HG02763 (cell line): ENCODE data around the gene ATG4C.
A peak's percentile ranks its signal among the peaks of the same experiment; 100 is the strongest.
"Not testable (repeated sequence)": the region's sequence is repeated elsewhere in the genome, so short reads cannot be mapped to it uniquely, and the experiment has no call there.

ENCODE experiments used
- ATAC-seq: cut with Tn5 transposase; IDR thresholded peaks from one replicate; pipeline ENCODE4 v1.9.1; 2021; ENCODE audit warnings: mild to moderate bottlenecking, moderate library complexity; ENCODE audit not compliant: unreplicated experiment

The ATG4C gene

GRCh38 chr1:62783736-62784508 lies at the start of gene ATG4C:
TSS of gene ATG4C (plus strand) at chr1:62784132. CDS start at chr1:62803787, 19,655 bp downstream.
- ATAC-seq: peak; percentile 91

DNA sequence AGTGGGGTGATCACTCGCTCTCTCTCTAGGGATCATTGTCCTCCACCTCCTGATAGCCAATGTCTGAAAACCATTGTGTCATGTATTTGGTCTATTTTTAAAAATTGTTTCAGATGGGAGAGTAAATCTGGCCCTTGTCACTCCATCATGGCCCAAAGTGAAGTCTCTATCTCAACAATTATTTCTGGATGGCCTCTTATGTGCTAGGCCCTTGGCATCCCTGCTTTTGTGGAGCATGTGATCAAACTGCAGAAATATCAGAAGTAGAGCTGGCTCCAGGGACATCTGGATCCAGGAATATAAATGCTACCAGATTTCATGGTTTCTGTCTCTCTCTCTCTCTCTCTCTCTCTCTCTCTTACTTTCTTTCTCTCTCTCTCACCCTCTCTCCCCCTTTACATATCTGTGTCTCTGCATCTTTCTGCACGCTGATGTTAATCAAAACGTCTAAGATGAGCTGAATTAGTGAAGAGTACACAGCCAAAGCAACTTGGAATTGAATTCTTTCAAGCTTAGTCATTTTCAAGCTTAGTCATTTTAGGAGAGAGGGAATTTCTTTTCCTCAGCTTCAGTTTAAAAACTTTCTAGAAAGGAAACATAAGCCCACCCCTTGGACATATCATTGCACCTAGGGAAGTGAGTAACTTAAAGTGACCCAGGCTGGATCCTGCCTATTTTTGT lies 48.3 kb upstream of the ATG4C start:
- ATAC-seq: no peak

GRCh38 chr1:62740701-62741100 lies 43.2 kb upstream of the ATG4C start:
- ATAC-seq: not testable (repeated sequence)

GRCh38 chr1:62744611-62745577 lies 39.0 kb upstream of the ATG4C start:
- no peak for ATAC-seq

- no peak for ATAC-seq
These were observed 37.7 kb upstream of the ATG4C start for GRCh38 chr1:62746086-62746808.

GRCh38 chr1:62746809-62747138 lies 37.2 kb upstream of the ATG4C start:
- no peak for ATAC-seq

DNA sequence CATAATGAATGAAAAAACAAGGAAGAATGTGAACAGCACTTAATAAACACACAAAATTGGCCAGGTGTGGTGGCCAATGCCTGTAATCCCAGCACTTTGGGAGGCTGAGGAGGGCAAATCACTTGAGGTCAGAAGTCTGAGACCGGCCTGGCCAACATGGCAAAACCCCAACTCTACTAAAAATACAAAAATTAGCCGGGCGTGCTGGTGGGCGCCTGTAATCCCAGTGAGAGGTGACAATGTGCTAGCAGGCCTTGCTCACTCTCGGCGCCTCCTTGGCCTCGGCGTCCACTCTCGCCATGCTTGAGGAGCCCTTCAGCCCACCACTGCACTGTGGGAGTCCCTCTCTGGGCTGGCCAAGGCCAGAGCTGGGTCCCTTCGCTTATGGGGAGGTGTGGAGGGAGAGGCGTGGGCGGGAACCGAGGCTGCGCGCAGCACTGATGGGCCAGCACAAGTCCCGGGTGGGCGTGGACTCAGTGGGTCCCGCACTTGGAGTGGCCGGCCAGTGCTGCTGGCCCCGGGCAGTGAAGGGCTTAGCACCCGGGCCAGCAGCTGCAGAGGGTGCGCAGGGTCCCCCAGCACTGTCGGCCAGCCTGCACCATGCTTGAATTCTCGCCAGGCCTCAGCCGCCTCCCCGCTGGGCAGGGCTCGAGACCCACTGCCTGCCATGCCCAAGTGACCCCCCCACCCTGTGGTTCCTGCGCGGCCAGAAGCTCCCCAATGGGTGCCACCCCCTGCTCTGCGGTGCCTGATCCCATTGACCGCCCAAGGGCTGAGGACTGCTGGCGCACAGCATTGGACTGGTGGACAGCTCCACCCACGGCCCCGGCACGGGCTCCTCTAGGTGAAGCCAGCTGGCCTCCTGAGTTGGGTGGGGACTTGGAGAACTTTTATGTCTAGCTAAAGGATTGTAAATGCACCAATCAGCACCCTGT lies 30.6 kb upstream of the ATG4C start:
- ATAC-seq: no peak

- not testable (repeated sequence) for ATAC-seq
These were observed 29.0 kb upstream of the ATG4C start for GRCh38 chr1:62754938-62755337.

DNA sequence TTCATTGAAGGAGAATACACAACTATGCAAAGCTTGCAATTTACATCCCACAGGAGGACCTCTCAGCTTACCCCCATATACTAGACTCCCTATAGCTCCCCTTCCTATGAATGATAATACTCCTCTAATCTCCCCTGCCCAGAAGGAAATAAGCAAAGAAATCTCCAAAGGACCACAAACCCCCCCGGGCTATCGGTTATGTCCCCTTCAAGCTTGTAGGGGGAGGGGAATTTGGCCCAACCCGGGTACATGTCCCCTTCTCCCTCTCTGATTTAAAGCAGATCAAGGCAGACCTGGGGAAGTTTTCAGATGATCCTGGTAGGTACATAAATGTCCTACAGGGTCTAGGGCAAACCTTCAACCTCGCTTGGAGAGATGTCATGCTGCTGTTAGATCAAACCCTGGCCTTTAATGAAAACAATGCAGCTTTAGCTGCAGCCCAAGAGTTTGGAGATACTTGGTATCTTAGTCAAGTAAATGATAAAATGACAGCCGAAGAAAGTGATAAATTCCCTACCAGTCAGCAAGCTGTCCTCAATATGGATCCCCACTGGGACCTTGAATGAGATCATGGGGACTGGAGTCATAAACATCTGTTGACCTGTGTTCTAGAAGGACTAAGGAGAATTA lies 27.6 kb upstream of the ATG4C start:
- not testable (repeated sequence) for ATAC-seq

GRCh38 chr1:62759232-62759875 lies 24.6 kb upstream of the ATG4C start:
- not testable (repeated sequence) for ATAC-seq

DNA sequence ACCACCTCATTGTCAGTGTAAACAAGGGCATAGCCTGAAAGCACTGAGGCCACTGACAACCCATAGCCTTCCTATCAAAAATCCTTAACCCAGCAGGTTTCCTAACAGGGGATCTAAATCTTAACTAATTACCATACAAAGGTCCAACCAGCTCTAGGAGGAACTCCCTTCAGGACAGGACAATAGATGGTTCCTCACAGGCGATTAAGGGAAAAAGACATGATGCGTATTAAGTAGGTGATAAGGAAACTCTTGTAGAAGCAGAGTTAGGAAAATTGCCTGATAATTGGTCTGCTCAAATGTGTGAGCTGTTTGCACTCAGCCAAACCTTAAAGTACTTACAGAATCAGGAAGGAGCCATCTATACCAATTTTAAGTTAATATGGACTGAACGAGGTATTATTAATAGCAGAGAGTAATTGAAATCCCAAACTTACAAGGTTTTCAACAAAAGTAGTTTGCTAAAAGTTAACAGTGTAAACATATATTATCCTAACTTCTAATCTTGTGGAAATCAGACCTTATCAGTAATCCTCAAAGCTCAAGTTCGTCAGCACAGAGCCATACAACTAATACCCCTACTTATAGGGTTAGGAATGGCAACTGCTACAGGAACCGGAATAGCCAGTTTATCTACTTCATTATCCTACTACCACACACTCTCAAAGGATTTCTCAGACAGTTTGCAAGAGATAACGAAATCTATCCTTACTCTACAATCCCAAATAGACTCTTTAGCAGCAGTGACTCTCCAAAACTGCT lies 23.7 kb upstream of the ATG4C start:
- ATAC-seq: not testable (repeated sequence)

DNA sequence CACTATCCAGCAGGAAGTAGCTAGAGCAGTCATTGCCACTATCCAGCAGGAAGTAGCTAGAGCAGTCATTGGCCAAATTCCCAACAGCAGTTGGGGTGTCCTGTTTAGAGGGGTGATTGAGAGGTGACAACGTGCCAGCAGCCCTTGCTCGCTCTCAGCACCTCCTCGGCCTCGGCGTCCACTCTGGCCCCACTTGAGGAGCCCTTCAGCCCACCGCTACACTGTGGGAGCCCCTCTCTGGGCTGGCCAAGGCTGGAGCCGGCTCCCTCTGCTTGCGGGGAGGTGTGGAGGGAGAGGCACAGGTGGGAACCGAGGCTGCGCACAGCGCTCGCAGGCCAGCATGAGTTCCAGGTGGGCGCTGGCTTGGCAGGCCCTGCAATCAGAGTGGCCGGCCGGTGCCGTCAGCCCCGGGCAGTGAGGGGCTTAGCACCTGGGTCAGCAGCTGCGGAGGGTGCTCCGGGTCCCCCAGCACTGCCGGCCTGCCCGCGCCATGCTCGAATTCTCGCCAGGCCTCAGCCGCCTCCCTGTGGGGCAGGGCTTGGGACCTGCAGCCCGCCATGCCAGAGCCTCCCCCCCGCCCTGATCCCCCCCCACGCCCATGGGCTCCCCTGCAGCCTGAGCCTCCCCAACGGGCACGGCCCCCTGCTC lies 22.6 kb upstream of the ATG4C start:
- ATAC-seq: not testable (repeated sequence)

GRCh38 chr1:62762027-62762426 lies 21.9 kb upstream of the ATG4C start:
- ATAC-seq: not testable (repeated sequence)

DNA sequence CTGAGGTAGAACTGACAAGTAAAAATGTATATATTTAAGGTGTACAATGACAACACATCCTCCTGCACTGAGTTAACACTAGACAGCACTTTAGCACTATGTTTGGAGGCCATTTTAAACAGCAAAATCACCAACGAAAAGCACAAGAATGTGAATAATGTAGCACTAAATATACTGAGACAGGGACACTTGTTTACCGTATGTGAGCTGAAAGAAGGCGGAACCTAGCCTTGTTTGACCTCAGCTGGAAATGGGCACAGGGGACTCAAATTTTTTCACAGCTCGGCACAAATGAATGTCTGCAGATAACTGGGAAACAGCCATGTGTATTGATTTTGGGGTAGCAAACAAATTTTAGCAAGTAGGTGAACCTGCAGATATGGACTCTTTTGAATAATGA lies 18.0 kb upstream of the ATG4C start:
- no peak for ATAC-seq

DNA sequence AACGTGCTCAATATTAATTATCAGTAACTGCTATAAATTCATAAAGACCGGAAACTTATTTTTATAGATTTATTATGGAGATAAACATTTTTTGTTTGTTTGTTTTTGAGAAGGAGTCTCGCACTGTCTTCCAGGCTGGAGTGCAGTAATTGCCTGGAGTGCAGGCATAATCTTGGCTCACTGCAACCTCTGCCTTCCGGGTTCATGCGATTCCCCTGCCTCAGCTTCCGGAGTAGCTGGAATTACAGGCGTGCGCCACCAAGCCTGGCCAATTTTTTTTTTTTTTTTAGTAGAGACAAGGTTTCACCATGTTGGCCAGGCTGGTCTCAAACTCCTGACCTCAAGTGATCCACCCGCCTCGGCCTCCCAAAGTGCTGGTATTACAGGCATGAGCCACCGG lies 15.4 kb upstream of the ATG4C start:
- ATAC-seq: not testable (repeated sequence)

DNA sequence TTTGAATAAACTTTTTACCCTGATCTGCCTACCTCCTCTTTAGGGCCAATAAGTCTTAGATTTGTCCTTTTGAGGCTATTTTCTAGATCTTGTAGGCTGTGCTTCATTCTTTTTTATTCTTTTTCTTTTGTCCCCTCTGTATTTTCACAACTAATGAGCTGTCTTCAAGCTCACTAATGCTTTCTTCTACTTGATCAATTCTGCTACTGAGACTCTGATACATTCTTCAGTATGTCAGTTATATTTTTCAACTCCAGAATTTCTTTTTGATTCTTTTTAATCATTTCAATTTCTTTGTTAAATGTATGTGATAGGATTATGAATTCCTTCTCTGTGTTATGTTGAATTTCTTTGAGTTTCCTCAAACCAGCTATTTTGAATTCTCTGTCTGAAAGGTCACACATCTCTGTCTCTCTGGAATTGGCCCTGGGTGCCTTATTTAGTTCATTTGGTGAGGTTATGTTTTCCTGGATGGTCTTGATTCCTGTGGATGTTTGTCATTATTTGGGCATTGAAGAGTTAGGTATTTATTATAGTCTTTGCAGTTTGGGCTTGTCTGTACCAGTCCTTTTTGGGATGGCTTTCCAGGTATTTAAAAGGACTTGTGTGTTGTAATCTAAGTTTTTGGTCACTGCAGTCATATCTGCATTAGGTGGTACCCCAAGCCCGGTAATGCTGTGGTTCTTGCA lies 11.2 kb upstream of the ATG4C start:
- no peak for ATAC-seq

GRCh38 chr1:62774006-62774405 lies 9.9 kb upstream of the ATG4C start:
- no peak for ATAC-seq
